ENCODE data around the gene NAV2.
A peak's percentile ranks its signal among the peaks of the same experiment; 100 is the strongest.
"Not testable (repeated sequence)": the region's sequence is repeated elsewhere in the genome, so short reads cannot be mapped to it uniquely, and the experiment has no call there.

The NAV2 gene

GRCh38 chr11:19906126-19906525 is 193.5 kb downstream of the NAV2 start:
- DNase-seq, result no peak

GRCh38 chr11:19907008-19907579 is 194.5 kb downstream of the NAV2 start:
- no peak for DNase-seq

DNA sequence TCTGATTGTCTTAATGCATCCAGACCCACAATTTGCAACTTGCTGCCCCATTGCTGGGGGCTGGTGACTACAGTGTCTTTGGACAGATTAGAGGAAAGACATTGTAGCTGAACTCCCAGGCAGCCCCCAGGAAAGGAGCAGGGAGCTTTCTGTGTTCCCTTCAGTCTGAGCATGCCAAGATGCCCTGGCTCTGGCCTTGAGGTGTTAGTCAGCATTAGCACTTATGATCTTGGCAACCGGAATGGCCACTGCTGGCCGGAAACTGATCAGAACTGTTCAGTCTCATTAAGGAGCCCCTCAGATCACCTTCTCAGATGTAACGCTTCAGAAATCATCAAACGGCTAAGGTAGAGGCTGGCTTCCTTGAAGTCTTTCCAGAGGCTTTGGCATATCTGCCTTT is 195.2 kb downstream of the NAV2 start:
- DNase-seq, result no peak

DNA sequence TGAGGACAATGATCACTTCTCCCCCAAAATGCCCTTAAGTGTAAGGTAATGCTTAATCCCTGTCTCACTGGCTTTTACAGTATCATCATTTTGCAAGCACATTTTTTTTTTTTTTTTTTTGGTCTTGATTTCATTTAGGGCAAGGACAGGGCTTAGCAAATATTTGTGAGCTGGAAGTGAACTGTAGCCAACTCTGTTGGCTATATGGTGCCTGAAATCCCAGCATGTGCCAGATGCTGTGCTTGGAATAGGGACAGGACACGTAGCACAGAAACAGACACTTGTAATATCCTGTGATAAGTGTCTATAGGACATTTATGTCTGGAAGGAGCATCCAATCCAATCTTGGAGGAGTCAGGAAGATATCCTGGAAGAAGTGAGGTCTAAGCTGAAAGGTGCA is 198.3 kb downstream of the NAV2 start:
- no peak for DNase-seq

DNA sequence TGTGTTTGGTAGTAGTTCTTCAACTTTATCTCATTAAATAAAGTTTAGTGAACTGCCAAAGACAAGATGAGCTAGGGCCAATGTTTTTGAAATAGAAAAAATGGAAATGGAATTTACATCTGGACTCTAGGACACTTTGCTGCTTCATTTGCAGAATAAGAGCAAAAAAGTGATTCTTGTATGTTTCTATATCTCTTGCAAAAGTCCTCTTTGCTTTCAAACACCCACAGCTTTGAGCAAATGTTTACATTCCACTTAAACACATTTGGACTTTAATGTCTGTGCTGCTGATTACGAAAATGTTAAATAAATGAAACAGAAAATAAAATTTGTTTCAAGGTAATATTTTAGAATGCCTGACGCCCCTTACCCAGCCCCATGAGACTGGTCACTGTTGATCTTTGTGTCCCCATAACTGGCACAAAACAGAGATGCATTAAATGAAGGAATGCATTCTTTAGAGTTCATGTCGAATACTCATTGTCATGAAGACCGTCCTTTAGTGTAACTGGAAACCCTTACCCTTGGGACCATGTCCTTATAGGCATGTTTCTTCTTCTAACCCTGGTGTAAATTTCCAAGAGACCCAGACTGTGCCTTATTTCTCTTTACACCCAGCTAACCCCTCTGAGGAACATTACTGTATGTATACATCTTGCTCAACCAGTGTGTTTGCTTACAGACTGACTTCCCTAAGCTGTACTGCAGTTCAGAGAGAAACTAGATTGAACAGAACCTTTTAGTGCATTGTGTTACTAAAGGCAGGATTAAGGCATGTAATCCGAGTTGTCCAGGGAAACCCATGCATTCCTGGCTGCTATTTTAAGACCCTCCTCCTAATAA is 199.7 kb downstream of the NAV2 start:
- no peak for DNase-seq

DNA sequence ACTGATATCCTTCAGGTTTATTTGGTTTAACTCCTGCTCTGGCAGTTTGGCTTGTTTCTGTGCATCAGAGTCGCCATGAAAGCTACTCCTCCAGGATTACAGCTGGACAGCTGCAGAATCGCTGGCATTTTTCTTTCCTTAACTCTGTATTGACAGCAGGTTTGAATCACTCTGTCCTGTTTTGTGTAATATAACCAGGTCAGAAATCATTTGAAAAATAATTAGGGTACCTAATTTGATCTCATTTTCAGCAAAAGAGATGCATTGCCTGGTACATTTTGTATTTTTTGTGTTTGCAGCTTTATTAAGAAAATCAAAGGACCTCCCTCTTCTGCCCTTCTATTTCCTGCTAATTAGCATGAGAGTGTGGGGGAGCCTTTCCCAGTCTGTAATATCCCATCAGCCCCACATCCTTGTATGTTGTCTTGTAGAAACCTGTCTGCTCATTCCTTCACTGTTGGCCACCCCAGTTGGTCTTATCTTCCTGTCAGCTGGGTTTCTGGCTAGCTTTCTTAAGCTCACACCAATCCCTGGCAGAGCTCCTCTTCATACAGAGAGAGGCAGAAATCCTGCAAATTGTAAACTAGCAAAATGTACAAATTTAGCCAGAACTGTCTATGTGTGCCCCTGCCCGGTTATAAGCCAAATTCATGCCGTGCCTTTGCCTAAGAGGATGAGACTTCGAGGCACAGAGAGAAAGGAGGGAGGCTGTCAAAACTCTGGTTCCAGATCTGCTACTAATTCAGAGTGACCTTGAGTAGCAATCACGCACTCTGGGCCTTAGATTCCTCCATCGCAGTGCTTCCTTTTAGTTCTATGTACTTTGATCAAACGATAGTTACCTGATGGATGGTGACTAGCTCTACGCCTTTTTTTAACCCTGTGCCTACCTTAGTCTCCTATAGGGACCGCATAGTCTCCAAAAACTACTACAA is 200.6 kb downstream of the NAV2 start:
- DNase-seq, result no peak

DNA sequence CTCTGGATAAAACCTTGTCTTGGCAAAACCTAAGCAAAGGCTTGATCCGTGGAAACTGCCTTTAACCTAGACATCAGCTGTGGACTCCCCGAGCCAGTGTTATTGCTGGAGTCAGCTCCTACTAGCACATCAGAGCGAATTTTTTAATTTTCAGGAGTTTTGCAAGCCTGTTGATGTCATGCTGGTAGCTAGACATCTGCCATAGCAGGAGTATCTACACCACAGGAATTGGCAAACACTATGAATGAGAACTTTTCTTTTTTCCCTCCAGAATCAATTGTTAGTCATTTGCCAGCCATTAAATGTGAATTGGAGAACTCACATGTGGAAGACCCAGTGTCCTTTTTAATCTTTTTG is 201.2 kb downstream of the NAV2 start:
- DNase-seq, result no peak

- DNase-seq, result no peak
Observed at GRCh38 chr11:19915808-19916207, 203.2 kb downstream of the NAV2 start.

DNA sequence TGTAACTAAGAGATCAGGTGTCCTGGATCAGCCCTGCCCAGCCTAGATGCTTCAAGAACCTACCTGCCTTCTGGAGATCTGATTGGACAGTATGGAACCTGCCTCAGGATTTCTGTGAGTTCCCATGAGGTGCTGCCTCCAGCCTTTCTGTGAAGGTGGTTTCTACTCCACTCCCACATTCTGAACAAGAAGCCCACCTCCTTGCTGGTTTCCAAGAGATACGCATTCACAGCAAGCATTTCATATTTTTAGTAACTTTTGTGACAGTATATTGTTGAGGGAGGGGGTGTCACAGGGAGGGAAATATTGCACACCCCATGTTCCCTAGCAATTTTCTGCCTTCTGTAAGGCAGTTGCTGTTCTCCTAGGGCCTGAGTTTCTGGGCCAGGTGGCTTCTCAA is 204.4 kb downstream of the NAV2 start:
- no peak for DNase-seq

DNA sequence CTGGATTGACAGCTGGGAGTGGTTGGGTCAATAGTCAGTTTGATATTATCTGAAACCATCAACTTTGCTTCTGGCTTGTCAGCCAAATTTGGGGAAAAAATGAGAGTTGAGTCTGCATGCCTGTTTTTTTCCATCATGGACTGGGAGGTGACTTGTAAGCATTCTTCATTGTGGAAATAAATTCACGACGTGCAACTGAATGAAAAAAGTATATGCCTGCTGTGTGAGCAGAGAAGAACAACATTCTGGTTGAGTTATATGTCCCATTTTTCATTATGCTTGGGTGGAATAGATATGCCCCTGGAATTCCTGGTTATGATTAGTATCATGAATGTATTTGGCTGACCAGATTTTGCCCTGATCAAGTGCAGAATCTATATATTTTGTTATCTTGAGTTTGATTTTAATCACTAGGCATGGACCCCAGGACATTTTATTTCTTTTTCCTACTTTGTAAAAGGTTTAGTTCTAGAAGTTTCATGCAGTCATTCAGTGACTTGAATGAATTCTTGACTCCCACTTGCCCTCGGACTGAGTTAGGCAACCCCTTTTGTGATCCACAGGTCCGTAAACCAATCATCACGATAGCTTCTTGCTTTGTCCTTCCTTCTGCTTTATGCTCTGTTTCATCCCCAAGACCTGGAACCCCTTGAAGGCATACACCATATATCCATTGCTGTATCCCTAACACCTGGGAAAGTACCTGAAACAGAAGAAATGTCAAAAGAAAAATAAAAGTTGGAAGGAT is 205.8 kb downstream of the NAV2 start:
- DNase-seq, result no peak

GRCh38 chr11:19919050-19919561 is 206.5 kb downstream of the NAV2 start:
- DNase-seq, result no peak

DNA sequence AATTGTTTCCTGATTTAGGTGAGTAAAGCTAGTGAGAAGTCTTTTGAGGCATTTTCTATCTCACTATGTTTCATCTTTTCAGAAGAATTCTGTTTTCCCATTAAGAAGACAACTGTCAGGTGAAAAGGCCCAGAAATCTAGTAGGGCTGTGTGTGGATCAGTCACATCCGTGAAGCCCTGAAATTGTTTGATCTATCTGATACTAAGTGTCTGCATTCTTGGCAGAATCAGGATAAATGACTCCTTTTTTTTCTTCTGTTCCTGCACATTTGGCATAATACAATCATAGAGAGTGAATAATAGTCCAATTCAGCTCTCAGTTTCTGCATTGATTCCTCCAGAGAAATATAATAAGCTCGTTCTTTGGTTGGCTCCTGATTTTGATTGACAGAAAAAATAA is 208.3 kb downstream of the NAV2 start:
- no peak for DNase-seq

- no peak for DNase-seq
Observed at GRCh38 chr11:19921976-19922688, 209.5 kb downstream of the NAV2 start.

- DNase-seq, result no peak
Observed at GRCh38 chr11:19922689-19923035, 210.0 kb downstream of the NAV2 start.

DNA sequence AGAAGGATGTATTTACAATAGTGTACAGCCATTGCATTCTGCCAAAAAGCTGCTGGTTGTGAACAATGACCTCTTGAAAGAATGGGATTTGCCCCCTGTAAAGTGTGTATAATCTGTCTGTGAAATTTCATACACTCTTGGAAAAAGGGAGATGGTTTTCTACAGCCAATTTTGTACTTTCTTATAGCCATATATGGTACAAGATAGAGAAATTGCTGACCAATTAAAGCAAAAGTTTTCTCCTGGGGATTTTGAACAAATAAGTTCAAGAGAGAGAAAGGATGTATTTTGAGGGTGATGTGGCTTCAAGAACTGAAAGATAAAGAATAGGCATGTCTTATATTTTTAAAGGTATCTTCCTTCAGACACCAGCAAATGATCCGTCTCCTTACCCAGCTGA is 211.0 kb downstream of the NAV2 start:
- no peak for DNase-seq

DNA sequence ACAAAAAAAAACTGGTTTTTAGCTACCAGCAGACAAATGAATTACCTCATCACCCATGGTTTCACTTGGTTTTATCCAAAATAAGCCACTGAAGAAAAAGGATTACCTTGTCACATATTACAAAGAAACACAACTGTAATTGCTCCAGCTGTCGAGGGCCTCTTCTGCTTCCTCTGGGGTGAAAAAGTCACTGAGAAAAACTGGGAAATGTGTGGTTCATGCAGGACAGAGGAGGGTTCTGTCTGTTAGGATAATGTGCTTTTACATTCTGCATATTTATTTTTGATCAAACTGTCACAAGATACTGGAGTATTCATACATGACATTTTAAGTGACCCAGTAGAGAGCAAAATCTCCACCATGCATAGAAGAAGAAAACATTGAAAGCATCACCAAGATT is 211.7 kb downstream of the NAV2 start:
- DNase-seq, result no peak

DNA sequence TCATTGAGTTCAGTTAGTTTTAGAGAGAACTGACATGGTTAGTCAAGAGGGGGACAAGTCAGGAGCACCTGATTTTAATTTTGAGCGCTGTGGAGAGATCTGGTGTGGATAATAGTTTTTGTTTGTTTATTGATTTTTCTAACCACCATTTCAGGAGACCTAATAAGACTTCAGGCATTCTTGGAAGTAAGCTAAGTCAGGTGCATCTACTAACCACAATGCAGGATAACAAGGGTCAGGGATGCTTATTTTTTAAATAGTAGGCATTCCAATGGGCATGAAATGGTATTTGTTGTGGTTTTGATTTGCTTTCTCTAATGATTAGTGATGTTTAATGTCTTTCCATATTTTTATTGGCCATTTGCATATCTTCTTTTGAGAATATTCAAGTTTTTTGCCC is 212.1 kb downstream of the NAV2 start:
- no peak for DNase-seq

DNA sequence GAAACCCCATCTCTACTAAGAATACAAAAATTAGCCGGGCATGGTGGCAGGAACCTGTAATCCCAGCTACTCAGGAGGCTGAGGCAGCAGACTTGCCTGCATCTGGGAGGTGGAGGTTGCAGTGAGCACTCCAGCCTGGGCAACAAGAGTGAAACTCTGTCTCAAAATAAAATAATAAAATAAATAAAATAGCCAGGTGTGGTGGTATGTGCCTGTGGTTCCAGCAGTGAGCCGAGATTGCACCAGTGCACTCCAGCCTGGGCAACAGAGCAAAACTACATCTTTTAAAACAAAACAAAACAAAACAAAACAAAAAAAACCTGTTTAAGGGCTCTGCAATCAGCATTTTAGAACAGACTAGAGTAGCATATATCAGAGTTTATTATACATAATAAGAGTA is 214.8 kb downstream of the NAV2 start:
- not testable (repeated sequence) for DNase-seq

DNA sequence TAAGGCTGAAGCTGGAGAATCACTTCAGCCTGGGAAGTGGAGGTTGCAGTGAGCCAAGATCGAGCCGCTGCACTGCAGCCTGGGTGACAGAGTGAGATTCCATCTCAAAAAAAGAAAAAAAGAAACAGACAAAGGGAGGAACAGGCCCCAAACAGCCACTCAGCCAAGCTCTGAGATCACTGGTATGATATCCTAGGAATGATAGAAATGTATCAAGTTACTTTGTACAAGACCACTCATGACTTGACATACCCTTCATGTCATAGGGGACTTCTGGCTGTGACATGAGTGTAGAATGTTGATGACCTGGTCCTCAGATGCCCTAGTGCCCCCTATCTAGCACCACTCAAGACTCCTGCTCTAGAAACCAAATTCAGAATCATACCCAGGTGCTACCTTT is 216.5 kb downstream of the NAV2 start:
- DNase-seq, result no peak

- DNase-seq, result no peak
Observed at GRCh38 chr11:19929655-19930054, 217.0 kb downstream of the NAV2 start.

- DNase-seq, result peak; percentile 65
Observed at GRCh38 chr11:19931141-19931770, 218.6 kb downstream of the NAV2 start.
